ENCODE data around the gene ZSWIM5.
"Not testable (repeated sequence)": the region's sequence is repeated elsewhere in the genome, so short reads cannot be mapped to it uniquely, and the experiment has no call there.

Gene ZSWIM5

GRCh38 chr1:45094371-45094770 lies 112.0 kb downstream of the ZSWIM5 start:
- not testable (repeated sequence) for DNase-seq (ENCODE audit: low spot score)

- no peak for DNase-seq (ENCODE audit: low spot score)
Observed at GRCh38 chr1:45093334-45093733, 113.1 kb downstream of the ZSWIM5 start.

- DNase-seq (ENCODE audit: low spot score), result no peak
Observed at GRCh38 chr1:45089711-45090110, 116.7 kb downstream of the ZSWIM5 start.

GRCh38 chr1:45084562-45084961 lies 121.8 kb downstream of the ZSWIM5 start:
- DNase-seq (ENCODE audit: low spot score), result no peak

GRCh38 chr1:45079533-45079932 lies 126.9 kb downstream of the ZSWIM5 start:
- DNase-seq (ENCODE audit: low spot score), result no peak

- not testable (repeated sequence) for DNase-seq (ENCODE audit: low spot score)
Observed at GRCh38 chr1:45076959-45077358, 129.4 kb downstream of the ZSWIM5 start.

- no peak for DNase-seq (ENCODE audit: low spot score)
Observed at GRCh38 chr1:45071567-45071966, 134.8 kb downstream of the ZSWIM5 start.

GRCh38 chr1:45067806-45068205 lies 138.6 kb downstream of the ZSWIM5 start:
- DNase-seq (ENCODE audit: low spot score), result no peak

- no peak for DNase-seq (ENCODE audit: low spot score)
Observed at GRCh38 chr1:45065083-45065482, 141.3 kb downstream of the ZSWIM5 start.

- DNase-seq (ENCODE audit: low spot score), result not testable (repeated sequence)
Observed at GRCh38 chr1:45062463-45062862, 143.9 kb downstream of the ZSWIM5 start.

GRCh38 chr1:45059829-45060228 lies 146.6 kb downstream of the ZSWIM5 start:
- DNase-seq (ENCODE audit: low spot score), result no peak

GRCh38 chr1:45057542-45057941 lies 148.9 kb downstream of the ZSWIM5 start:
- no peak for DNase-seq (ENCODE audit: low spot score)

- no peak for DNase-seq (ENCODE audit: low spot score)
Observed at GRCh38 chr1:45051005-45051772, 155.2 kb downstream of the ZSWIM5 start.

- no peak for DNase-seq (ENCODE audit: low spot score)
Observed at GRCh38 chr1:45047032-45047431, 159.4 kb downstream of the ZSWIM5 start.

GRCh38 chr1:45044916-45045315 lies 161.5 kb downstream of the ZSWIM5 start:
- no peak for DNase-seq (ENCODE audit: low spot score)

- DNase-seq (ENCODE audit: low spot score), result no peak
Observed at GRCh38 chr1:45043094-45043493, 163.3 kb downstream of the ZSWIM5 start.

GRCh38 chr1:45040297-45040696 lies 166.1 kb downstream of the ZSWIM5 start:
- DNase-seq (ENCODE audit: low spot score), result no peak

GRCh38 chr1:45038661-45039364 lies 167.6 kb downstream of the ZSWIM5 start:
- no peak for DNase-seq (ENCODE audit: low spot score)

GRCh38 chr1:45038240-45038639 lies 168.2 kb downstream of the ZSWIM5 start:
- no peak for DNase-seq (ENCODE audit: low spot score)

- no peak for DNase-seq (ENCODE audit: low spot score)
Observed at GRCh38 chr1:45037456-45037855, 168.9 kb downstream of the ZSWIM5 start.

GRCh38 chr1:45035631-45036301 lies 170.6 kb downstream of the ZSWIM5 start:
- no peak for DNase-seq (ENCODE audit: low spot score)

GRCh38 chr1:45033356-45033755 lies 173.0 kb downstream of the ZSWIM5 start:
- DNase-seq (ENCODE audit: low spot score), result no peak

- DNase-seq (ENCODE audit: low spot score), result no peak
Observed at GRCh38 chr1:45032837-45033236, 173.6 kb downstream of the ZSWIM5 start.
